ENCODE results near the gene C3orf20. TPM values are rescaled to one million over a fixed set of nuclear protein-coding genes. Genes with fewer than 3 reads are reported as not detected.

The C3orf20 gene
- total and polyA plus RNA-seq, 2 of the 13 experiments (the other 11 are each of a cell fraction or from before 2014, with no cell fraction given), result 0.03 to 0.04 TPM

- no peak for TF ChIP-seq SKIL (CRISPR knock-in tag; IDR thresholded peaks at IDR 0.05; ENCODE audit: borderline replicate concordance)
These were observed 121.6 kb downstream of the C3orf20 start (continued) for GRCh38 chr3:14796403-14797077.

DNA sequence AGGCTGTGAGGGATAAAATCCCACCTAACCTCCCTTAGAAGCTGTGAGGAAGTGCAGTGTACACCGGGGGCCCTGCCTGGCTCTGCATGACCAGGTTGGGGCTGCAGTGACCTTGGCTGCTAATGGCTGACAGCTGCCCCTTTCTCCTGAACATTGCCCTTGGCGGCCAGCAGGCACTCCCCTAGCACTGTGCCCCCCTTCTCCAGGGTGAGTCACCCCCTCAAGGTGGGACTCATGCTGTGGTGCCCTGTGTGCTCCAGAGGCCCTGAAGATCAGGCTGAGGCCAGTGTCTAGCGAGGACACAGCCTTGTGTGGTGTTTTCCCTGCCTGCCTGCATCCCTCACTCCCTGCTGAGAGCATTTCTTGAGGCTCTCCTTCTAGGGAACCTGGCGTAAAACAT, 122.8 kb downstream of the C3orf20 start:
- no peaks in the 10 kb centered on the region for H3K9me3 ChIP-seq (ENCODE audit: low read length)
- no peaks in the 10 kb centered on the region for H4K20me1 ChIP-seq (ENCODE audit: insufficient read depth, low read length)
- 22% methylated on average over 3 of the region's 4 CpGs for WGBS (ENCODE audit: low lambda C conversion rate)
- no peak for DNase-seq (ENCODE audit: low spot score)
- H3K4me1 ChIP-seq (ENCODE audit: insufficient read depth, low read length), result peaks cover 27% of the 10 kb centered on the region
- H3K36me3 ChIP-seq (replicated peaks in 1 of 2; ENCODE audit: control insufficient read depth in 1 of 2, insufficient read depth in 2 of 2, low read length in 2 of 2), result no peaks in the 10 kb centered on the region
- no peaks in the 10 kb centered on the region for H3K79me2 ChIP-seq (ENCODE audit: insufficient read depth, low read length)
- no peak for FAIRE-seq
- H2AFZ ChIP-seq (ENCODE audit: low read length), result no peak overlapping the region
- H3K27ac ChIP-seq (ENCODE audit: extremely low read length, insufficient read depth, low read length), result no peak overlapping the region
- BruUV-seq (replicated peaks), result no TSS peak
- H3K4me2 ChIP-seq (ENCODE audit: low read depth, low read length), result no peak overlapping the region
- ChIA-PET POLR2A (no interaction called here), CTCF (ENCODE audit: low intra/inter-chr PET ratio, low total read pairs) (no interaction called here)
- H3K27me3 ChIP-seq (ENCODE audit: control insufficient read depth in 1 of 2, insufficient read depth in 2 of 2, low read length in 2 of 2), result peaks cover 0 to 8% of the 10 kb centered on the region in 2 experiments; a peak in 3 of 5 replicates
- in situ Hi-C loops (cut with HindIII; ENCODE audit: extremely low pct_ligation_motif_present, low pct_unique_long_range_greater_than_20kb), result no loop called here
- ATAC-seq, result peak; percentile 37
- intact Hi-C loops (cut with micrococcal nuclease; ENCODE audit: unreplicated experiment), result no loop called here
- no peak overlapping the region for H3K4me3 ChIP-seq (replicated peaks in 1 of 3; ENCODE audit: insufficient read depth in 1 of 3, low read depth in 2 of 3, low read length in 3 of 3)
- H3K9ac ChIP-seq (ENCODE audit: insufficient read depth, low read depth, low read length), result no peak overlapping the region
- TF ChIP-seq RFXAP (CRISPR knock-in tag; IDR thresholded peaks at IDR 0.05; ENCODE audit: borderline replicate concordance), result no peak
- TF ChIP-seq KLF9 (CRISPR knock-in tag; IDR thresholded peaks at IDR 0.05; ENCODE audit: low read depth), result no peak
- TF ChIP-seq YY1 (IDR thresholded peaks at IDR 0.05; ENCODE audit: insufficient read depth, insufficient replicate concordance, low read depth, low read length), result peak; percentile 29
- TF ChIP-seq SP140L (CRISPR knock-in tag; IDR thresholded peaks at IDR 0.05; ENCODE audit: borderline replicate concordance), result no peak
- 0 out of 2 replicates have a peak, but pooled peaks have one; percentile 30 for TF ChIP-seq MTA1 (CRISPR knock-in tag; IDR thresholded peaks at IDR 0.05; ENCODE audit: borderline replicate concordance)
- no peak for TF ChIP-seq ZNF547 (CRISPR knock-in tag; IDR thresholded peaks at IDR 0.05)
- TF ChIP-seq ZNF460 (CRISPR knock-in tag; IDR thresholded peaks at IDR 0.05; ENCODE audit: borderline replicate concordance), result no peak
- no peak for TF ChIP-seq KAT7 (CRISPR knock-in tag; IDR thresholded peaks at IDR 0.05; ENCODE audit: borderline replicate concordance)
- no peak for TF ChIP-seq GZF1 (CRISPR knock-in tag; IDR thresholded peaks at IDR 0.05)
- no peak for TF ChIP-seq ELF4 (CRISPR knock-in tag; IDR thresholded peaks at IDR 0.05; ENCODE audit: borderline replicate concordance)
- TF ChIP-seq BCLAF1 (IDR thresholded peaks at IDR 0.05), result no peak
- no peak for TF ChIP-seq CBX5 (CRISPR knock-in tag; IDR thresholded peaks at IDR 0.05; ENCODE audit: borderline replicate concordance)
- TF ChIP-seq ZMYM2 (CRISPR knock-in tag; IDR thresholded peaks at IDR 0.05), result no peak
- peak; percentile 28; the same call in 1 of the 2 replicates for TF ChIP-seq JUND (CRISPR knock-in tag; IDR thresholded peaks at IDR 0.05)
- peak; percentile 43; the same call in 1 of the 2 replicates for TF ChIP-seq PATZ1 (CRISPR knock-in tag; IDR thresholded peaks at IDR 0.05)

All from HepG2 (cell line).